Fibroblast of the aortic adventitia (primary cell): ENCODE measurements around the gene EGFL6. TPM values are rescaled to one million over a fixed set of nuclear protein-coding genes. Genes with fewer than 3 reads are reported as not detected.
"Not testable (repeated sequence)": the region's sequence is repeated elsewhere in the genome, so short reads cannot be mapped to it uniquely, and the experiment has no call there.

Experiments used
- DNase-seq: peaks from one replicate; pipeline ENCODE4 v3.0.0-alpha.2; 2010; ENCODE audit warnings: low read depth
- H3K4me3 ChIP-seq: 2 replicates; pipeline ENCODE4 v1.5.1; 2011; ENCODE audit warnings: low read depth, mild to moderate bottlenecking, control low read depth, low read length, moderate library complexity
- total RNA-seq: library from RNA; depleted of rRNA; stranded (reverse); fragments of >200 nt; gene quantifications from 2 replicates; pipeline ENCODE4 v1.2.3, GENCODE V29; 2012; ENCODE audit warnings: low replicate concordance
- TF ChIP-seq, protein P1 (sequence below): IDR thresholded peaks from 2 replicates; pipeline ENCODE4 v1.5.1; 2011; ENCODE audit warnings: mild to moderate bottlenecking, low read length, control low read depth, inconsistent platforms; ENCODE audit not compliant: insufficient read depth

The EGFL6 gene
- total RNA-seq, 1 donor: 0.27 TPM

DNA sequence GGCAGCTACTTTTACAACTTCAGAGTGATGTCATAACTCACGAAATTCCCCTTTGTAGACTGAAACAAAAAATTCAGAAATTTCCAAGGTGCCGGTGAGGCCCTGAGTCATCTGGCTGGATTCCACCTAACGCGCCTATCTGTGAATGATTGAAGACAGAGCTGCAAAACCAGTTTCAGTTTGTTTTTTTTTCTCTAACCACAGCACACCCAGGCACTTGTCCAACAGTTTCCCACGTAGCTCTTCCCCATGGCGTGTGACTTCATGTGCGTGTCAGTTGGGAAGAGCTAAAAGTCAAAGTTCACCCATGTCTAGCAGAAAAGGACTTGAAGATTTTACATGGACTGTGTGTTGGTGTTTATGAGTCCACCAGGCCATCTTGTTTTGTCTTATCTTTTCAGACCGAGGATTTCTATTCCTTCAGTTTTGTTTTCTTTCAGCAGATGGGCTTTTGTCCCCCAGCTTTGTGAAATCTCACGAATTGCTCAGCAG, 99.9 kb downstream of the EGFL6 start:
- peak; percentile 99 for DNase-seq
- TF ChIP-seq, protein P1, sequence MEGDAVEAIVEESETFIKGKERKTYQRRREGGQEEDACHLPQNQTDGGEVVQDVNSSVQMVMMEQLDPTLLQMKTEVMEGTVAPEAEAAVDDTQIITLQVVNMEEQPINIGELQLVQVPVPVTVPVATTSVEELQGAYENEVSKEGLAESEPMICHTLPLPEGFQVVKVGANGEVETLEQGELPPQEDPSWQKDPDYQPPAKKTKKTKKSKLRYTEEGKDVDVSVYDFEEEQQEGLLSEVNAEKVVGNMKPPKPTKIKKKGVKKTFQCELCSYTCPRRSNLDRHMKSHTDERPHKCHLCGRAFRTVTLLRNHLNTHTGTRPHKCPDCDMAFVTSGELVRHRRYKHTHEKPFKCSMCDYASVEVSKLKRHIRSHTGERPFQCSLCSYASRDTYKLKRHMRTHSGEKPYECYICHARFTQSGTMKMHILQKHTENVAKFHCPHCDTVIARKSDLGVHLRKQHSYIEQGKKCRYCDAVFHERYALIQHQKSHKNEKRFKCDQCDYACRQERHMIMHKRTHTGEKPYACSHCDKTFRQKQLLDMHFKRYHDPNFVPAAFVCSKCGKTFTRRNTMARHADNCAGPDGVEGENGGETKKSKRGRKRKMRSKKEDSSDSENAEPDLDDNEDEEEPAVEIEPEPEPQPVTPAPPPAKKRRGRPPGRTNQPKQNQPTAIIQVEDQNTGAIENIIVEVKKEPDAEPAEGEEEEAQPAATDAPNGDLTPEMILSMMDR: no peak
- no peak overlapping the region for H3K4me3 ChIP-seq

DNA sequence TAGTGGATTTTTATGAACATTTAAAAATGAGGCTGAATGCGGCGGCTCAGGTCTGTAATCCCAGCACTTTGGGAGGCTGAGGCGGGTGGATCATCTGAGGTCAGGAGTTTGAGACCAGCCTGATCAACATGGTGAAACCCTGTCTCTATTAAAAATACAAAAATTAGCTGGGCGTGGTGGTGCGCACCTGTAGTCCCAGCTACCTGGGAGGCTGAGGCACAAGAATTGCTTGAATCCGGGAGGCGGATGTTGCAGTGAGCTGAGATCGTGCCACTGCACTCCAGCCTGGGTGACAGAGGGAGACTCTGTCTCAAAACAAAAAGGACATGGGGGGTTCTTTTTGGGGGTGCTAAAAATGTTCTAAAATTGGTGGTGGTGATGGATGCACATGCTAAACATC, 100.4 kb downstream of the EGFL6 start:
- H3K4me3 ChIP-seq, DNase-seq: not testable (repeated sequence)

DNA sequence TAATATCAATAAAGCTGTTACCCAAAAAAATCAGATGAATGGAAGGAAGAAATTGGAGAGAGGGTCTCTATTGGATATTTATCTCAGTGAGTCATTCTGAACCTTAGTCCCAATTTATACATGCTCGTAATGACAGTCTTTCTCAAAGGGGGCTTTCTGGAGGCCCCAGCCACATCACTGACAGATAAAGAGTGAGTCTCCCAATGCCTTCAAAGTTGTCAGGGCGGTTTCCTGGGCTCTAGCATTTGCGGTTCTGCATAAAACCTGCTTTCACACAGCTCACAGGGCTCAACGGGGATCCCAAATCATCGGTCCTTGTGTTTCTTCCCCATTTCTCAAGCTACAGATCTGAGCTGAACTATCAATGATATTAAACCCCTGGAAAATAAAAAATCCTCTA, 100.8 kb downstream of the EGFL6 start:
- no peak for DNase-seq
- TF ChIP-seq, protein P1: no peak
- H3K4me3 ChIP-seq: no peak overlapping the region

DNA sequence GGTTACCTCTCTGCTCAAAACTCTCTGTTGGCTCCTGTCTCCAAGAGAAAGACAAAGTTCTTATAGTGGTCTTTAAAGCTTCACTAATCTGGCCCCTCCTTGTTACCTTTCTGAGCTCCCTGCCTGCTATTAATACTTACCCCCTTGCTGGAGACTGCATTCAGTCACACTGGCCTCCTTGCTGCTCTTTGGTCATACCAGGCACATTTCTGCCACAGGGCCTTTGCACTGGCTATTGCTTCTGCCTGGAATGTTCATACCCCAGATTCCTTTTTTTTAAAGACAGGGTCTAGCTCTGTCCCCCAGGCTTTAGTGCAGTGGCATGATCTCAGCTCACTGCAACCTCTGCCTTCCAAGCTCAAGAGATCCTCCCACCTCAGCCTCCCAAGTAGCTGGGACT, 103.6 kb downstream of the EGFL6 start:
- no peak for DNase-seq
- TF ChIP-seq, protein P1: no peak
- H3K4me3 ChIP-seq: no peak overlapping the region

DNA sequence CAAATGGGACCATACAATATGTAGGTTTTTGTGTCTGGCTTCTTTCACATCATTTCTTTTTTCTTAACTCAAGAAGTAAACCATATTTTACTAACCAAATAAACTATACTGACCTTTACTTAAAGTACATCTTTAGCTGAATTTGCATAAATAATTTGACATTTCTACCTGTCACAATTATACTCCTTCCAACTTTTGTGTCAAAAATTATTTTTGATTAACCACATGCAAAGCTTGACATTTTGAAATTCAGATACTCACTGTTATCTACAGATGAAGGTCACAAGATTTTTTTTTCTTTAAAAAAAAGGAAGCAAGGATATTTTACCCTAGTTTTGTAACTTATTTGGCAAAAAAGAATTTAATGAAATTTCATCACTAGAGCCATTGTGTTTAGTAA, 107.5 kb downstream of the EGFL6 start:
- no peak for DNase-seq
- no peak overlapping the region for H3K4me3 ChIP-seq
- TF ChIP-seq, protein P1: no peak

DNA sequence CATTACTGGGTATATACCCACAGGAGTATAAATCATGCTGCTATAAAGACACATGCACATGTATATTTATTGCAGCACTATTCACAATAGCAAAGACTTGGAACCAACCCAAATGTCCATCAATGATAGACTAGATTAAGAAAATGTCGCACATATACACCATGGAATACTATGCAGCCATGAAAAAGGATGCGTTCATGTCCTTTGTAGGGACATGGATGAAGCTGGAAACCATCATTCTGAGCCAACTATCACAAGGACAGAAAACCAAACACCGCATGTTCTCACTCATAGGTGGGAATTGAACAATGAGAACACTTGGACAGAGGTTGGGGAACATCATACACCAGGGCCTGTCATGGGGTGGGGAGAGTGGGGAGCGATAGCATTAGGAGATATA, 110.3 kb downstream of the EGFL6 start:
- H3K4me3 ChIP-seq, DNase-seq: not testable (repeated sequence)

DNA sequence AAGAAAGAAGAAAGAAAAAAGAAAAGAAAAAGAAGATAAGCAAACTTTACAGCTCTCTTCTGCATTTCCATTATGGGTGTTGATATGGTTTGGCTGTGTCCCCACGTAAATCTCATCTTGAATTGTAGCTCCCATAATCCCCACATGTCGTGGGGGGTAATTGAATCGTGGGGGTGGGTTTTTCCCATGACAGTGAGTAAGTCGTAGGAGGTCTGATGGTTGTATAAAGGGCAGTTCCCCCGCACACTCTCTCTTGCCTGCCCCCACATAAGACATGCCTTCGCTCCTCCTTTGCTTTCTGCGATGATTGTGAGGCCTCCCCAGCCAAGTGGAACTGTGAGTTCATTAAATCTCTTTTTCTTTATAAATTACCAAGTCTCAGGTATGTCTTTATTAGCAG, 112.2 kb downstream of the EGFL6 start:
- TF ChIP-seq, protein P1: no peak
- H3K4me3 ChIP-seq: no peak overlapping the region
- no peak for DNase-seq

Other genes starting within 250 kb of the EGFL6 start
- not detected in 2 replicates for gene ATXN3L, start 249.5 kb upstream of the EGFL6 start, total RNA-seq
- 3.9 and 4.2 TPM in 2 replicates for gene TCEANC, start 83.5 kb downstream of the EGFL6 start, total RNA-seq
- gene RAB9A, start 119.5 kb downstream of the EGFL6 start, total RNA-seq: 36.0 and 51.8 TPM in 2 replicates
- 21.5 and 31.4 TPM in 2 replicates for gene TRAPPC2, start 165.0 kb downstream of the EGFL6 start, total RNA-seq
- gene OFD1, start 165.1 kb downstream of the EGFL6 start, total RNA-seq: 20.3 and 41.7 TPM in 2 replicates
- 0.57 and 10.4 TPM in 2 replicates for gene GPM6B, start 247.5 kb downstream of the EGFL6 start, total RNA-seq